ENCODE measurements around the gene SRXN1.

GRCh38 chr20:625360-625932 is 27.6 kb downstream of the SRXN1 start:
- no peak for TF ChIP-seq CTCF (IDR thresholded peaks at IDR 0.05)
- no peak for TF ChIP-seq POLR2A (IDR thresholded peaks at IDR 0.05)
